CD8-positive, alpha-beta memory T cell (primary cell): ENCODE measurements around the gene PLAU. TPM values are rescaled to one million over a fixed set of nuclear protein-coding genes. Genes with fewer than 3 reads are reported as not detected.

Experiments
- CTCF ChIA-PET: fragments of 350-600 bp; sonication (Branson Sonifier 250); formaldehyde crosslinking; loops from one replicate; lab custom pipeline; 2021; ENCODE audit warnings: antibody characterized with exemption; lab: Charles Lee
- POLR2A ChIA-PET: fragments of 350-600 bp; sonication (Branson Sonifier 250); formaldehyde crosslinking; loops from one replicate; lab custom pipeline; 2021; ENCODE audit warnings: antibody characterized with exemption; lab: Charles Lee
- DNase-seq, 5 donors: peaks; one replicate each; pipeline versions ENCODE4 v3.0.0 to v3.0.0-alpha.2; 2020 to 2022; ENCODE audit warnings: mixed read lengths in 1 of 5
- H3K27ac ChIP-seq: one replicate; pipeline ENCODE4 v1.7.0; 2013; ENCODE audit warnings: low read depth, mild to moderate bottlenecking, low read length, moderate library complexity
- H3K27me3 ChIP-seq: 2 replicates; pipeline ENCODE4 v1.7.0; 2013; ENCODE audit warnings: low read length, mild to moderate bottlenecking; ENCODE audit not compliant: insufficient read depth, poor library complexity, severe bottlenecking
- H3K36me3 ChIP-seq: 2 replicates; pipeline ENCODE4 v1.7.0; 2013; ENCODE audit warnings: mild to moderate bottlenecking, low read length, moderate library complexity; ENCODE audit not compliant: insufficient read depth
- H3K4me1 ChIP-seq: 2 replicates; pipeline ENCODE4 v1.7.0; 2013; ENCODE audit warnings: mild to moderate bottlenecking, low read length, moderate library complexity; ENCODE audit not compliant: insufficient read depth
- H3K4me3 ChIP-seq: 2 replicates; pipeline ENCODE4 v1.7.0; 2013; ENCODE audit warnings: mild to moderate bottlenecking, low read length
- H3K9me3 ChIP-seq: 2 replicates; pipeline ENCODE4 v1.7.0; 2013; ENCODE audit warnings: mild to moderate bottlenecking, low read length
- H3K27ac Mint-ChIP-seq, 8 donors: one replicate each; pipeline ENCODE4 v1.8.0; 2020 to 2021; ENCODE audit warnings: mixed read lengths in 8 of 8, mild to moderate bottlenecking in 6 of 8, inconsistent platforms in 3 of 8, moderate library complexity in 3 of 8
- H3K27me3 Mint-ChIP-seq, 2 donors: one replicate each; pipeline ENCODE4 v1.8.0; 2020 to 2021; ENCODE audit warnings: mixed read lengths in 2 of 2, mild to moderate bottlenecking in 1 of 2, moderate library complexity in 1 of 2
- H3K36me3 Mint-ChIP-seq, 3 donors: one replicate each; pipeline ENCODE4 v1.8.0; 2020 to 2021; ENCODE audit warnings: mixed read lengths in 3 of 3, inconsistent platforms in 1 of 3, mild to moderate bottlenecking in 1 of 3
- H3K4me1 Mint-ChIP-seq, 3 donors: one replicate each; pipeline ENCODE4 v1.8.0; 2020 to 2021; ENCODE audit warnings: mixed read lengths in 3 of 3, inconsistent platforms in 1 of 3, mild to moderate bottlenecking in 1 of 3
- H3K4me3 Mint-ChIP-seq, 7 donors: one replicate each; pipeline ENCODE4 v1.8.0; 2020 to 2021; ENCODE audit warnings: mixed read lengths in 7 of 7, mild to moderate bottlenecking in 6 of 7, moderate library complexity in 4 of 7, inconsistent platforms in 2 of 7
- H3K9me3 Mint-ChIP-seq, 5 donors: one replicate each; pipeline ENCODE4 v1.8.0; 2020 to 2022; ENCODE audit warnings: mixed read lengths in 5 of 5, mild to moderate bottlenecking in 3 of 5, moderate library complexity in 2 of 5, inconsistent platforms in 1 of 5
- polyA plus RNA-seq: library from polyadenylated mRNA; unstranded; fragments of 300-500 nt; fragmentation: Illumina TruSeq; gene quantifications from one replicate; pipeline ENCODE4 v1.2.3, GENCODE V29; 2021
- total RNA-seq, 2 experiments: library from RNA; stranded (reverse); gene quantifications; one replicate each; pipeline ENCODE4 v1.2.3, GENCODE V29; 2021

The PLAU gene
- 1 to 10 TPM; 1.2 to 1.6 TPM for total RNA-seq
- polyA plus RNA-seq = not detected

- peak within 1 kb of the TSS; percentile 54 for H3K4me3 ChIP-seq
- H3K9me3 ChIP-seq = no peaks in the 10 kb centered on the region
- H3K27me3 ChIP-seq = peaks cover 20% of the 10 kb centered on the region
- peak within 1 kb of the TSS; percentile 13 for H3K27ac ChIP-seq
- Mint-ChIP-seq H3K9me3 (no peaks in the 10 kb centered on the region), H3K36me3 (peaks cover 0 to 2% (median 2%) of the 10 kb centered on the region in 3 donors), H3K4me1 (peaks cover 25 to 35% (median 30%) of the 10 kb centered on the region in 3 donors), H3K27me3 (peaks cover 39 to 69% of the 10 kb centered on the region in 2 donors), H3K4me3 (peak within 1 kb of the TSS; percentile 84 to 95 (median 89)), H3K27ac (peak within 1 kb of the TSS in 4 of 8 donors; percentile 29 to 63 (median 53))
- POLR2A ChIA-PET = no interaction called here
- peaks cover 34% of the 10 kb centered on the region for H3K4me1 ChIP-seq
- peak; percentile 23 to 53 (median 28) for DNase-seq
- H3K36me3 ChIP-seq = no peaks in the 10 kb centered on the region
- CTCF ChIA-PET = interaction anchor here (1.2 to 2.9 kb wide), 4 partner anchors 24 to 46 kb away, joined by 3 to 12 read pairs (median 5); no protein-coding TSS in a partner anchor
Measured at GRCh38 chr10:73910764-73911552, at the start of gene PLAU. TSS of gene PLAU (plus strand) at chr10:73911132. CDS start at chr10:73911556, 424 bp downstream.

GRCh38 chr10:73862011-73862410, 48.9 kb upstream of the PLAU start:
- ChIA-PET CTCF (interaction anchor here (0.9 to 16.5 kb wide), 6 partner anchors 9 to 89 kb away, joined by 3 to 201 read pairs (median 10); partner anchors contain the start of gene CAMK2G), POLR2A (interaction anchor here (0.7 to 1.5 kb wide), 2 partner anchors 10 to 12 kb away, joined by 3 to 6 read pairs; partner anchors contain the start of gene CAMK2G)

GRCh38 chr10:73863039-73863817, 47.7 kb upstream of the PLAU start:
- ChIA-PET POLR2A (interaction anchor here (0.9 to 1.5 kb wide), 2 partner anchors 11 to 12 kb away, joined by 3 to 6 read pairs; partner anchors contain the start of gene CAMK2G), CTCF (interaction anchor here (1.2 to 16.5 kb wide), 7 partner anchors 8 to 77 kb away, joined by 4 to 201 read pairs (median 11); partner anchors contain the start of gene CAMK2G)
- no peak overlapping the region for H3K27ac ChIP-seq
- Mint-ChIP-seq H3K27ac (peak overlapping the region; percentile 63 to 99 (median 87)), H3K36me3 (peaks cover 4 to 64% (median 10%) of the 10 kb centered on the region in 3 donors), H3K4me1 (peaks cover 79 to 94% (median 84%) of the 10 kb centered on the region in 3 donors), H3K4me3 (peak overlapping the region in 3 of 7 donors; percentile 13 to 32 (median 19)), H3K9me3 (no peaks in the 10 kb centered on the region), H3K27me3 (no peaks in the 10 kb centered on the region)
- DNase-seq = no peak
- peaks cover 23% of the 10 kb centered on the region for H3K36me3 ChIP-seq
- H3K27me3 ChIP-seq = no peaks in the 10 kb centered on the region
- H3K9me3 ChIP-seq = no peaks in the 10 kb centered on the region
- H3K4me1 ChIP-seq = peaks cover 86% of the 10 kb centered on the region
- H3K4me3 ChIP-seq = no peak overlapping the region

More at GRCh38 chr10:73862011-73862410, 48.9 kb upstream of the PLAU start:
- Histone ChIP-seq H3K4me3 (no peak overlapping the region), H3K4me1 (peaks cover 86% of the 10 kb centered on the region), H3K36me3 (peaks cover 28% of the 10 kb centered on the region), H3K27me3 (no peaks in the 10 kb centered on the region), H3K27ac (no peak overlapping the region), H3K9me3 (no peaks in the 10 kb centered on the region)
- DNase-seq = no peak
- Mint-ChIP-seq H3K27me3 (no peaks in the 10 kb centered on the region), H3K36me3 (peaks cover 4 to 64% (median 12%) of the 10 kb centered on the region in 3 donors), H3K27ac (peak overlapping the region in 3 of 8 donors; percentile 37 to 67 (median 61)), H3K4me3 (peak overlapping the region in 1 of 7 donors; percentile 28), H3K9me3 (no peaks in the 10 kb centered on the region), H3K4me1 (peaks cover 82 to 94% (median 90%) of the 10 kb centered on the region in 3 donors)

- no peak for DNase-seq
- Histone ChIP-seq H3K27ac (no peak overlapping the region), H3K4me3 (no peak overlapping the region), H3K4me1 (peaks cover 81% of the 10 kb centered on the region), H3K36me3 (peaks cover 23% of the 10 kb centered on the region), H3K9me3 (no peaks in the 10 kb centered on the region), H3K27me3 (no peaks in the 10 kb centered on the region)
- peaks cover 4 to 69% (median 8%) of the 10 kb centered on the region in 3 donors for H3K36me3 Mint-ChIP-seq
- no peaks in the 10 kb centered on the region for H3K9me3 Mint-ChIP-seq
- H3K4me3 Mint-ChIP-seq = peak overlapping the region; percentile 51 to 87 (median 80)
- CTCF ChIA-PET = interaction anchor here (1.2 to 16.5 kb wide), 5 partner anchors 9 to 76 kb away, joined by 3 to 201 read pairs (median 10); partner anchors contain the start of gene CAMK2G
- no peaks in the 10 kb centered on the region for H3K27me3 Mint-ChIP-seq
- POLR2A ChIA-PET = no interaction called here
- H3K27ac Mint-ChIP-seq = peak overlapping the region; percentile 83 to 99 (median 94)
- peaks cover 77 to 94% (median 84%) of the 10 kb centered on the region in 3 donors for H3K4me1 Mint-ChIP-seq
Measured at GRCh38 chr10:73864229-73864628, 46.7 kb upstream of the PLAU start.

GRCh38 chr10:73865107-73865458, 45.8 kb upstream of the PLAU start:
- peaks cover 73% of the 10 kb centered on the region for H3K4me1 ChIP-seq
- peaks cover 4 to 69% (median 8%) of the 10 kb centered on the region in 3 donors for H3K36me3 Mint-ChIP-seq
- peaks cover 18% of the 10 kb centered on the region for H3K36me3 ChIP-seq
- POLR2A ChIA-PET = no interaction called here
- H3K4me1 Mint-ChIP-seq = peaks cover 74 to 94% (median 83%) of the 10 kb centered on the region in 3 donors
- H3K9me3 ChIP-seq = no peaks in the 10 kb centered on the region
- no peaks in the 10 kb centered on the region for H3K27me3 Mint-ChIP-seq
- H3K9me3 Mint-ChIP-seq = no peaks in the 10 kb centered on the region
- peak overlapping the region; percentile 71 for H3K4me3 ChIP-seq
- H3K27ac Mint-ChIP-seq = peak overlapping the region; percentile 90 to 99 (median 96)
- peak overlapping the region; percentile 80 to 91 (median 85) for H3K4me3 Mint-ChIP-seq
- no peaks in the 10 kb centered on the region for H3K27me3 ChIP-seq
- H3K27ac ChIP-seq = peak overlapping the region; percentile 49
- CTCF ChIA-PET = interaction anchor here (0.8 to 16.5 kb wide), 5 partner anchors 12 to 75 kb away, joined by 3 to 201 read pairs (median 7); partner anchors contain the start of gene CAMK2G
- DNase-seq = no peak

GRCh38 chr10:73865459-73866442, 45.2 kb upstream of the PLAU start:
- peaks cover 15% of the 10 kb centered on the region for H3K36me3 ChIP-seq
- CTCF ChIA-PET = interaction anchor here (0.8 to 16.5 kb wide), 6 partner anchors 11 to 75 kb away, joined by 3 to 201 read pairs (median 6); partner anchors contain the start of gene CAMK2G
- H3K4me3 ChIP-seq = peak overlapping the region; percentile 71
- H3K27me3 ChIP-seq = no peaks in the 10 kb centered on the region
- Mint-ChIP-seq H3K4me3 (peak overlapping the region; percentile 80 to 91 (median 85)), H3K36me3 (peaks cover 1 to 69% (median 3%) of the 10 kb centered on the region in 3 donors), H3K4me1 (peaks cover 74 to 94% (median 83%) of the 10 kb centered on the region in 3 donors), H3K27ac (peak overlapping the region; percentile 90 to 99 (median 96)), H3K9me3 (no peaks in the 10 kb centered on the region), H3K27me3 (no peaks in the 10 kb centered on the region)
- peak overlapping the region; percentile 49 for H3K27ac ChIP-seq
- DNase-seq = peak; percentile 37 to 68 (median 44)
- POLR2A ChIA-PET = interaction anchor here (1.0 kb wide), 1 partner anchor 9 kb away, joined by 4 read pairs; the partner anchor contains the start of gene CAMK2G
- H3K9me3 ChIP-seq = no peaks in the 10 kb centered on the region
- peaks cover 76% of the 10 kb centered on the region for H3K4me1 ChIP-seq
